Right kidney (tissue), 1 donor: ENCODE results near the gene LST1.
A peak's percentile ranks its signal among the peaks of the same experiment; 100 is the strongest.
"Not testable (repeated sequence)": the region's sequence is repeated elsewhere in the genome, so short reads cannot be mapped to it uniquely, and the experiment has no call there.

Experiments
- DNase-seq: peaks from one replicate; pipeline ENCODE4 v3.0.0-alpha.2; 2016

Gene LST1

DNA sequence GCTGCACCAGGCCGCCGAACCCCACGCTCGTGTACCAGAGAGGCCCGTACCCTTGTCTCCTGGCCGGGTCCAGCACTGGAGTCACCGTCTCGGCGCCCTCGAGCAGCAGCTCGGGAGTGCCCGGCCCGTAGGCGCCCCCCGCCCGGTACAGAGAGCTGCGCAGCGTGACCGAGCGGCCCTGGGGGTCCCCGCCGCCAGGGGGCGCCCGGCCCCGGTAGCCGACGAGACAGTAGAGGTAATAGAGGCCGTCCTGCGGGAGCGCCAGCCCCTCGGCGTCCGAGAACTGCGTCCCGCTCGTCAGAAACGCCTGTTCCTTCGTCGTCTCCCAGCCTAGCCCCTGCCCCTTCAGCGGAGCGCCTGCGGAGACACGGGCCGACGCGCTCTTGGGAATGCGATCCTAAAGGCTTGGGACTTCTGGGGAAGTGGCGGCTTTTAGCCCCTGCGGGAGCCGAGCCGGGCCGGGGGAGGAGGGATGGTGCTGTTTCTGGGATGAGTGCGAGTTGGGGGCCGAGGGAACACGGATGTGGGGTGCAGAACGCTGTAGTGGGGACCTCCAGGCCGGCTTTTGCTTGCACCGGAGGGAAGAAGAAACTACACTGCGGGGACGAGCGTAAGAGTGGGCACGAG, 5.2 kb upstream of the LST1 start:
- DNase-seq = peak; percentile 91

DNA sequence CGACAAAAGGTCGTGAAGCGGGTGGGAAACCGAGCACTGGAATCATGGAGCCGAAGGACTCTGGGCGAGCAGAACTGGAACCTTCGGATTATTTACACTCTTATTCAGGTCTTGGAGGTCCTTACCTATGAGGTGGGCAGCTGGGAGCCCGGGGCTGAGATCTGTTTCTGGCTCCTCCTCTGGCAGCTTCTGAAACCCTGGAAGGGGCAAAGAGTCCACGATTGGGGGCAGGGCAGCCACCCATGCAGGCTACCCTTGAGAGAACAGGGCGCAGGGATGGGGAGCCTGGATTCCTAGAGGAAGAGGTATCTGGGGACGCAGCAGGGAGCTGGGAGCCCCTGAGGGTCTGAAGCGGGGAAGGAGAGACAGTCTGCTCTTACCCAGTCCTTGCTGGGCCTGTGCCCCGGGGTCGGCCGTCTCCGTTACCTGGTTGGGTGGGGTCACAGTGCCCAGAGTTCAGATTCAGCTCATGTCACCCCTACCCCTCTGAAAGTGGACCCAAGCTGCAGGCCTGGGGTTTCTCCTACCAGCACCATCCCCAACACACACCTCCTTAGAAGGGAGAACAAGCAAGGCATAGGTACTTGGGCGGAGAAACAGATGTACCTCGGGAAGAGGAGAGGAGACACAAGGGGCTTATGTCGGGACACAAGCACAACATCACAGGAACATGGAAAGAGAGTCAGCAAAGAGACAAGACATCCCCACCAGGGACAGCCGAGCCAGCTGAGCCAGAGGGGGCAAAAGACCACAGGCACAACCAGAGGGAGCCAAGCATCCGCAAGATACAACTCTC, 4.4 kb upstream of the LST1 start:
- DNase-seq = no peak

DNA sequence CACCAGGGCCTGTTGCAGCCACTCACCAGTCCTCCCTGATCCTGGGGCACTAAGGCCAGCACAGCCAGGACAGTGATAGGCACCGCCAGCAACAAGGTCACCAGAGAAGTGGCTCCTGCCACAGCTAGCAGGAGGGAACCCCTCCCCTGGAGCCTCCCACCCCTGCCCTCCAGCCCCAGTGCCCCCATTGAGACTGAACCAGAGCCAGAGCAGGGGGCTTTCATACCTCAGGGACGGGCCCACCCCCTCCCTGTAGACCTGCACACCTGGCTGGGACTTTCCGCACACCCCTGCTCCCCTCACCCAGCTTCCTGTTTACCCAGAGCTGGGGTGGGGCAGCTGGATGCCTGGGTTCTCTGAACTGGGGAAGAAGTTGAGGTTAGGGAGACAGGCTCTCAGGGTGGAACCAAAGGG, 3.8 kb upstream of the LST1 start, which contains the start of gene LTB:
LTB (minus strand) TSS at position 195 of the 414 bp plus-strand sequence; CDS start at position 188, 7 bp downstream.
- DNase-seq = no peak

DNA sequence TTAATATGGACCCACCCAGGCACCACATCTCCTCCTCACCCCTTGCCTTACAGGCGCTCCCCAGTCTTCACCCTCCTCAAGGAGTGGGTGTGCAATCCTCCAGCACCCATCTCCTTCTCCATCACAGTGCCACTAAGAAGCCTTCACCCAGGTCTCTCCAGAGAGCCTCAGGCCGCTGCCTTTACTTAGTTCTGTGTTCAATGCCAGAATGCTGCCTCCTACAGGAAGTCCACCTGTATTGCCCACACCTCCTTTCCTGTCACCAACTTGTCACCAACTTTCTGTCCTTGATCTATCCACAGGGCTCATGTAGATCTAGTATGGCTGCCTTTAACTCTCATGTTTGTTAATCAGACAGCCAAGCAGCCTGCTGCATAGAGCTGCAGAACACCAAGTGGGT, 586 bp upstream of the LST1 start:
- no peak for DNase-seq

GRCh38 chr6:31586599-31587281, 663 bp downstream of the LST1 start:
- no peak for DNase-seq

GRCh38 chr6:31587791-31588777, 2.0 kb downstream of the LST1 start:
- no peak for DNase-seq

GRCh38 chr6:31588871-31589650, 3.0 kb downstream of the LST1 start:
- DNase-seq = no peak

- DNase-seq = not testable (repeated sequence)
Observed at GRCh38 chr6:31590691-31591090, 4.6 kb downstream of the LST1 start.

DNA sequence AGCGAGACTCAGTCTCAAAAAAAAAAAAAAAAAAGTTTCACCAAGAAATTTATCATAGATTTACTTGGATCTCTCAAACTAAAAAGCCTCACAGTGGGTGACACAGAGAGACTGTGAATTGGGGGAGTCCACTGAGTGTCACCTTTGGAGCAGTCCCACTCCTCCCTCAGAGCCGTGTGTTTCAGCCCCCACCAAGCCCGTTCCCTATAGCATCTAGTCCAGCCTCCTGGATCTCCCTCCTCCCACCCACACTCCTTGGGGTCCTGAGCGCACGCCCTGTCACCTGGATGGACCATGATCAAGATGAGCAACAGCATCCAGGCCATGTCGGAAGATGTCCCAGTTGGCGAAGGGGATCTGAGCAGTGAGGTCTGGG, 6.3 kb downstream of the LST1 start:
- DNase-seq = no peak

GRCh38 chr6:31597006-31597405, 10.9 kb downstream of the LST1 start:
- DNase-seq = no peak

DNA sequence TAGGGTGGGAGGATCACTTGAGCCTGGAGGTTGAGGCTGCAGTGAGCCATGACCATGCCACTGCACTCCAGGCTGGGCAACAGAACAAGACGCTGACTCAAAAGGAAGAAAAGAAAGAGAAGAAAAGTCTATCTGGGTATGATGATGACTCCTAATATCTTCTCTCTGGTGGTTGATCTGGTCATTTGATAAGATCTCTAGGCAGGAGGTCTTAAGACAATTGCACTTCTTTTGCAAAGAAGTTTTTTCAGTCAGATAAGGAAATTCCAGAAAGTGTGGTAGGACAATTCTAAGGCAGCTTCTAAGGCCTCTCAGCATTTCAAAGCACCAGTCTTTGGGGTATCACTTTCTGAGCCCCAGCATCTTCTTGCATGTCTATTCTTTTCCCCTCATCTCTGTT, 21.2 kb downstream of the LST1 start:
- no peak for DNase-seq

DNA sequence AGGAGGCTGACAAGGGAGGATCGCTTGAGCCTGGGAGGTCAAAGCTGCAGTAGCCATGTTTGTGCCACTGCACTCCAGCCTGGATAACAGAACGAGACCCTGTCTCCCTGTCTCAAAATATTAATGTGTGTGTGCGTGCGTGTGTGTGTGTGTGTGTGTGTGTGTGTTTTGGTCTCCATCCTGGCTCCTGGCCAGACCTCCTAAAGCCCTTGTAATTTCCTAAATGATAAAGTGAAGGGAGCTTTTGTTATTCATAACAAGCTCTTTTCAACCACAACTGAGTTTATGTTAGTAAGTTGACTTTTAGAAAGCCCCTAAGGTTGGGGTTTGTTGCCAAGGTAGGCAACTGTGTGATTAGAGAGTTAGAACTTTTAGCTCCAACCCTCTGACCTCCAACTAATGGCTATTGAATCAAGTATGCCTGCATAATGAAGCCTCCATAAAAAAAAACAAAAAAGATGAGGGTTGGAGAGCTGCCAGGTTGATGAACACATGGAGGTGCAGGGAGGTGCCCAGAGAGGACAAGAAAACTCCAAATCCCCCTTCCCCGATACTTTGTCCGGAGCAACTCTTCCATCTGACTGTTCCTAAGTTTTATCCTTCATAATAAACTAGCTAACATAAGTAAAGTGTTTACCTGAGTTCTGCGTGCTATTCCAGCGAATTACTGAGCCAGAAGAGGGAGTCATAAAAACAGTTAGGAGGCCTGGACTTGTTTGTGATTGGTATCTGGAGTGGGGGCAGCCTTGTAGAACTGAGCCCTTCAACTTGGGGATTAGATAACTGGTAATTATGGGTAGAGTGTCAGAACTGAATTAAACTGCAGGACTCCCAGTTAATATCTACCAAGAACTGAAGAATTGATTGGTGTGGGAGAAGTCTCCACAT, 23.7 kb downstream of the LST1 start:
- DNase-seq = no peak

DNA sequence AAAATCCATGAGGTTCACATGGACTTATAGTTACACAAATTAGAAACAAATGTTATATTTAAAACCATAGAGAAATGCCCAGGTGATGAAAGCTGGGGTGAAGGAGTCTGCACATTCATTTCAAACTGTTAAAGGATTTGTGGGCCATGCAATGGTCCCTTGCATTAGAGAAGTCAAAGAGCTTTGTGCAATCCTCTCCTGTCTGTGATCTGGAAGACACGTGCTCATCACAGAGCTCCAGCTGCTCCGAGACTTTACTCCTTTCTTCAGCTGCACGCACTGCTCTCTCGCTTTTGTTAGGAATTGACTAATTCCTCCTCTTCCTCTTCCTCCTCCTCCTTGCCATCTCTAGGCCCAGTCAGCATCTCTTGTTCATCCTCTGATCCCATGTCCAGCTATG, 24.9 kb downstream of the LST1 start:
- DNase-seq = no peak

GRCh38 chr6:31614075-31614619, 28.1 kb downstream of the LST1 start:
- no peak for DNase-seq

DNA sequence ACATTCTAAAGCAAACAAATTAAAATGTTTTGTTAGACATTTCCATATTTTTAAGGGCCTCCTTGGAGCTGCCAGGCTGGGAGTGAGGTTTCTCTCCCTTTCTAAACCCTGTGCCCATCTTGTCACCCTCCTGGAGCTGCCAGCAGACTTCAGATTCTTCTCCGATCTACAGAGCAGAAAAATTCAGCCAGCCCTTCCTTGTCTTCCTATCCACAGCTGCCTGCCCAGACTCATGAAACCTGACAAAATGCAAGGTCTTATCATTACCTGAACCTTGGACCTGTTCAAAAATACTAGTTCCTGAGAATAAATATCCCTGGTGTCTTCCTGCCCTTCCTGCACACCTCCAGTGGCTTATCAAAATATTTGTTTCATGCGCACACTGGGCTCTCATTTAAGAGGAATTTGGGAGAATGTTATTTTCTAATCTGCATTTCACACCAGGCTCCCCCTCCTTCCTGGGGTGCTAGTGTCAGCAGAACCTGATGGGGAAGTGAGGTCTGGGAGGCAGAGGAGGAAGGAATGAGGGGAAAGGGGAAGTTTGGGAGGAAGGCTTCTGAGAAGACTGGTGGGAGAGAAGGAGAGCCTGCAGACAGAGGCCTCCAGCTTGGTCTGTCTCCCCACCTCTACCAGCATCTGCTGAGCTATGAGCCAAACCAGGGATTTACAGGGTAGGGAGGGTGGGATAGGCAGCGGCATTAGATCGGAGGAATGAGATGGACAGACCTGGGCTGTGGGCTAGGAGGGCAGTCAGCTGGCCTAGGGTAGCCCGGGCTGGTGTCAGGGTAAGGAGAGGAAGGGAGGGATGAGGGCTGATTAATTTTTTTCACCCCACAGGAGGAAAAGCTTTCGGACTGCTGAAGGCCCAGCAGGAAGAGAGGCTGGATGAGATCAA, 28.9 kb downstream of the LST1 start, which contains the start of gene AIF1:
AIF1 (plus strand) TSS at position 551 of the 895 bp plus-strand sequence; CDS start at position 647, 96 bp downstream.
- DNase-seq = no peak

GRCh38 chr6:31615748-31616147, 29.7 kb downstream of the LST1 start:
- DNase-seq = no peak

DNA sequence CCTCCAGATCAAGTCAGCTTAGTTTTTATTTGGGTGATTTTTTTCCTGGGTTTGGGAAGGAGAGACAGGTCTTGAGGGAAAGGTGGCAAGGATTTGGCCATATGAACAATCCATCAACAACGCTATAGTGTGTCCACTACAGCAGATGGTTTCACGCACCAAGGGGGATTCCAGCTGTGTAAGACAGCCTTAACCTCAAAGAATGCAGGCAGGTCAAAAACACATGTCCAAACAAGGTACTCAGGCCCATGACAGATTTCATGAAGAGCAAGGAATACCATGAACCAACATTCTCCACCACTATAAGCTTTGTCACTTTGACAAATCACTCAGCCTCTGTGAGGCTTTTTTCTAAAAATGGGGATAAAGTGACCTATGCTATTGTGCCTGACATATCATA, 30.9 kb downstream of the LST1 start:
- no peak for DNase-seq

GRCh38 chr6:31619805-31620585, 33.9 kb downstream of the LST1 start:
- DNase-seq = peak; percentile 100
